Spleen (tissue), 7 donors: ENCODE measurements around the gene SLC26A11.

Experiments used
- CTCF ChIP-seq, 11 experiments: fragments of 200-600 bp in 7 of 11; fragments of 450-650 bp in 4 of 11; sonication (generic) in 4 of 11; IDR thresholded peaks in 8 of 11; conservative IDR thresholded peaks in 3 of 11; 1 replicate in 7 of 11; 2 replicates in 4 of 11; pipeline versions ENCODE4 v1.4.0 to v1.8.0; 2016 to 2021; ENCODE audit warnings: antibody characterized with exemption in 11 of 11, inconsistent platforms in 4 of 11, mild to moderate bottlenecking in 1 of 11
- POLR2A ChIP-seq, 3 donors: fragments of 450-650 bp; IDR thresholded peaks; one replicate each; pipeline ENCODE4 v1.5.1; 2017; ENCODE audit warnings: antibody characterized with exemption in 3 of 3, mild to moderate bottlenecking in 1 of 3
- donor health status: DM: no; HTN: no; CAD: no; lungs with moderate emphysema.
- donor health status: DM: no; HTN: no; CAD: no.
- donor health status: DM: no; HTN: no; CAD: no.

DNA sequence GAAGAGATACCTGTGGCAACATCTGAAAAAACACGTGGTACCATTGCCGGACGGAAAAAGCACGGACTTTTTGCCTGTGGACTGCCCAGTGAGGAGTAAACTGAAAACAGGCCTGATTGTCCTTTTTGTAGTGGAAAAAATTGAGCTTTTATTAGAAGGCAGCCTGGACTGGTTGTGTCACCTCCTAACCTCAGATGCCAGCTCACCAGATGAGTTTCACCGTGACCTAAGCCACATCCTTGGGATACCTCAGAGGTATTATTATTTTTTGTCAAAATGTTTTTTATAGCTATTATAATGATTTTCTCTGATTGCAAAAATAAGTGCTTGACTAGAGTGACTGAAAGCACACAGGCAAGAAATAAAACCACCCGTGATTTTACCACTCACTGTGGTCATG, 75.3 kb downstream of the SLC26A11 start:
- TF ChIP-seq CTCF (IDR thresholded peaks at IDR 0.05 in 8 of 11, conservative IDR thresholded peaks at IDR 0.05 in 3 of 11), result no peak
- no peak for TF ChIP-seq POLR2A (IDR thresholded peaks at IDR 0.05)
